Ovary (tissue), 3 donors: ENCODE data around the gene GPER1.

Source experiments
- CTCF ChIP-seq, 3 donors: fragments of 450-650 bp in 2 of 3; fragments of 200-600 bp in 1 of 3; IDR thresholded peaks; one replicate each; pipeline versions ENCODE4 v1.5.1 to v1.8.0; 2016 to 2022; ENCODE audit warnings: antibody characterized with exemption in 3 of 3, mild to moderate bottlenecking in 1 of 3
- EP300 ChIP-seq: sonication (generic); formaldehyde crosslinking; IDR thresholded peaks from one replicate; pipeline ENCODE4 v1.6.1; 2017; ENCODE audit warnings: antibody characterized with exemption
- POLR2A ChIP-seq: fragments of 450-650 bp; IDR thresholded peaks from one replicate; pipeline ENCODE4 v1.6.1; 2017; ENCODE audit warnings: antibody characterized with exemption, mild to moderate bottlenecking, moderate library complexity
- donor health status: DM: no; HTN: no; CAD: no.

GRCh38 chr7:1078519-1078918, 9.4 kb upstream of the GPER1 start:
- TF ChIP-seq CTCF (IDR thresholded peaks at IDR 0.05): no peak
- TF ChIP-seq EP300: no peak
- TF ChIP-seq POLR2A: no peak
